Measurements from ENCODE around the gene CAPN1. TPM values are rescaled to one million over a fixed set of nuclear protein-coding genes. Genes with fewer than 3 reads are reported as not detected.

Gene CAPN1
- 100 to 1,000 TPM in 1 of 10 donors, 10 to 100 TPM in 9; 61.6 to 110 (median 82.0) TPM for total RNA-seq
- 10 to 100 TPM; 85.0 to 89.3 TPM for polyA plus RNA-seq
- long read RNA-seq, donor 1, partial matches to known transcripts, result 49 of 158 reads
- long read RNA-seq, donor 1, other reads (novel, unspliced or antisense), result 109 of 158 reads
- long read RNA-seq, donor 2, partial matches to known transcripts, result 50 of 188 reads
- long read RNA-seq, donor 2, other reads (novel, unspliced or antisense), result 138 of 188 reads
- long read RNA-seq, donor 3, partial matches to known transcripts, result 82 of 310 reads
- long read RNA-seq, donor 3, other reads (novel, unspliced or antisense), result 228 of 310 reads

DNA sequence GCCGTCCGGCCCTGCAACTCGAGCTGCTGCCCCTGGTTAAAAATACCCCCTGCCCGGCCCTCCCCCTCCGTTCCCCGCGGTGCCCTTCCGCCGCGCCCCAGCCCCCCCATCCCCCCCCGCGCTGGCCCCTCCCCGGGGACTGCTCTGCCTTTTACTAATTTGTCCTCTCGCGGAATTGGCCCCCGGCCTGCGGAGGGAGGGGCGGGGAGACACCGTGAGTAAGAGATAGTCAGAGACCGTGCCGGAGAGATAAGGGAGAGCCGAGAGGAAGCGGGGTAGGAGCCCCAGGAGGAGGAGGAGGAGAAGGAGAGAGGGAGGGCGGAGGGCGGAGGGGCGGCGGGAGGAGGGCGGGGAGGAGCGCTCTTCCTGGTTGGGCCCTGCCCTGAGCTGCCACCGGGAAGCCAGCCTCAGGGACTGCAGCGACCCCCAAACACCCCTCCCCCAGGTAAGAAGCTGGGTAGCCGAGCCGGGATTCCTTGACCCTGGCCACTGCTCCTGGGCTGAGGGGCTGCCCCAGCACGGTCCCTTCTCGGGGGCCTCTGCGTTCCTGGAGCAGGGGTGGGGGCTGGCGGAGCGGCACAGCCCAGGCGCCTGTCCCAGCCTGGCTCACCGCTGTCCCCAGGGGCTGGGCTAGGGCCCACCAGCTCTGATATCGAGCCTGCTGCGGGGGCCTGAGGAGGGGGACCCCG, at the start of gene CAPN1:
CAPN1 (plus strand) TSS at position 360 of the 689 bp plus-strand sequence. CDS start 774 bp downstream, outside the sequence.
- 0 to 1% methylated on average over 41 to 42 of the region's 43 CpGs for WGBS, 2 donors
- peaks cover 6 to 28% (median 21%) of the 10 kb centered on the region in 9 donors for H3K4me1 ChIP-seq
- H3K27me3 ChIP-seq, result no peaks in the 10 kb centered on the region
- no peaks in the 10 kb centered on the region for H3K9me3 ChIP-seq
- peak; percentile 75 to 86 (median 84) for ATAC-seq
- peaks cover 0 to 39% (median 9%) of the 10 kb centered on the region in 9 donors for H3K36me3 ChIP-seq
- DNase-seq, result peak; percentile 82 to 85
- H3K27ac ChIP-seq, result peak within 1 kb of the TSS; percentile 91 to 99 (median 95)
- TF ChIP-seq CTCF (IDR thresholded peaks at IDR 0.05), result no peak
- intact Hi-C loops (cut with DNase I), result loop anchor here in 5 of 10 donors (1.0 to 10.0 kb wide), 8 partner anchors 34 to 157 kb away; partner anchors contain the start of genes TM7SF2 (in 2 of the 5), SNX15 (in 1 of the 5), SYVN1 (in 1 of the 5) and ZNHIT2 (in 1 of the 5)
- peak within 1 kb of the TSS; percentile 72 to 99 (median 88) for H3K4me3 ChIP-seq

DNA sequence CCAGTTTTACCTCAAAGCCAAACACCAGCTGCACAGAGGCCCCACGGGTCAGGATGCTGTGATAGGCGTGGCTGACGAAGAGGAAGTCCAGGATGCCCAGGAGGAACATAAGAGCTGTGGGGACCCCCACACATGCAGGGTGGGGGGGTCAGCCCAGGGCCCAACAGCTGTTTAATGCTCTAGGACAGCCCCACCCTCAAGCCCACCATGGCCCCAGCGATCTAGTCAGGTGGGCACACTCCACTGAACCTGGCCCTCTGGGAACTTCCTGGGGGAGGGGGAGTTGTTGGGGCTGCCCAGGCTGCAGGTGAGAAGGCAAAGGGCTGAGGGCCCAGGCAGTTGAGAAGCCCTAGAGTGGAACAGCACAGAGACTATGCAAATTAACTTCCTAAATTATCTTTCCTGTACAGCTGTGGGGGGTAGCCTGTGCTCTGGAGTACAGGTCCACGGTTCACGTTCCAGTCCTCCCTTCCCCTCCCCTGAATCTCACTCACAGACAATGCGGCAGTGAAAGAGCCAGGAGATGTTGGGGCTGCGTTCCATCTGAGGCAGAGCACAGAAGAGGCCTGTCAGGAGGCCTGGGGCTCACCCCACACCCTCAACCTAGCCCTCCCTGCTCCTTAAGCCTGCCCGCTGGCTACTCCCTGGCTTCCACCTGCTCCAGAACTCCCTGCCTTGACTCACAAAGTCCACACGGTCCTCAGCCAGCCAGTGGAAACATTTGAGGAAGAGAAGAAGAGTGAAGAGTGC, 49.3 kb upstream of the CAPN1 start:
- 72 to 74% methylated on average over 10 of the region's 10 CpGs for WGBS, 2 donors
- no peaks in the 10 kb centered on the region for H3K9me3 ChIP-seq
- peaks cover 12 to 36% (median 27%) of the 10 kb centered on the region in 9 donors for H3K4me1 ChIP-seq
- H3K27ac ChIP-seq, result peak overlapping the region in 1 of 10 donors; percentile 98
- TF ChIP-seq CTCF (IDR thresholded peaks at IDR 0.05), result no peak
- ATAC-seq (no peak), DNase-seq (no peak)
- H3K4me3 ChIP-seq, result peak overlapping the region in 5 of 10 donors; percentile 75 to 98 (median 94)
- peaks cover 7 to 59% (median 46%) of the 10 kb centered on the region in 9 donors for H3K36me3 ChIP-seq
- no peaks in the 10 kb centered on the region for H3K27me3 ChIP-seq
- intact Hi-C loops (cut with DNase I), result loop anchor here in 2 of 10 donors (10.0 kb wide), 1 partner anchor 122 kb away; no protein-coding TSS in a partner anchor

- Histone ChIP-seq H3K4me3 (peak overlapping the region; percentile 75 to 98 (median 88)), H3K27me3 (no peaks in the 10 kb centered on the region), H3K36me3 (peaks cover 7 to 51% (median 39%) of the 10 kb centered on the region in 9 donors), H3K9me3 (no peaks in the 10 kb centered on the region), H3K4me1 (peaks cover 12 to 36% (median 27%) of the 10 kb centered on the region in 9 donors), H3K27ac (peak overlapping the region in 8 of 10 donors; percentile 95 to 100 (median 98))
- no peak for TF ChIP-seq CTCF (IDR thresholded peaks at IDR 0.05)
- DNase-seq (peak in 1 of 2 donors; percentile 20), ATAC-seq (no peak)
- 45 to 52% methylated on average over 18 of the region's 18 CpGs for WGBS, 2 donors
- intact Hi-C loops (cut with DNase I), result loop anchor here in 2 of 10 donors (10.0 kb wide), 1 partner anchor 122 kb away; no protein-coding TSS in a partner anchor
These were observed 48.6 kb upstream of the CAPN1 start for GRCh38 chr11:65132988-65133700.
